Measurements from ENCODE around the gene HOMER1.

- TF ChIP-seq CTCF (conservative IDR thresholded peaks at IDR 0.05; ENCODE audit: low read depth, low read length) (no peak), RAD21 (IDR thresholded peaks at IDR 0.05; ENCODE audit: low read length) (no peak), POLR2A (IDR thresholded peaks at IDR 0.05; ENCODE audit: low read depth, low read length) (no peak), RFX5 (IDR thresholded peaks at IDR 0.05; ENCODE audit: low read depth, low read length) (no peak), SMC3 (IDR thresholded peaks at IDR 0.05; ENCODE audit: low read depth, low read length) (no peak), MXI1 (IDR thresholded peaks at IDR 0.05; ENCODE audit: borderline replicate concordance, low read depth, low read length) (no peak), BHLHE40 (IDR thresholded peaks at IDR 0.05; ENCODE audit: low read depth, low read length) (no peak), FOS (IDR thresholded peaks at IDR 0.05; ENCODE audit: low read depth, low read length) (no peak), MAFK (IDR thresholded peaks at IDR 0.05; ENCODE audit: low read depth, low read length) (no peak), RCOR1 (IDR thresholded peaks at IDR 0.05; ENCODE audit: insufficient replicate concordance, low read length) (no peak)
- TF ChIP-seq, protein P1, sequence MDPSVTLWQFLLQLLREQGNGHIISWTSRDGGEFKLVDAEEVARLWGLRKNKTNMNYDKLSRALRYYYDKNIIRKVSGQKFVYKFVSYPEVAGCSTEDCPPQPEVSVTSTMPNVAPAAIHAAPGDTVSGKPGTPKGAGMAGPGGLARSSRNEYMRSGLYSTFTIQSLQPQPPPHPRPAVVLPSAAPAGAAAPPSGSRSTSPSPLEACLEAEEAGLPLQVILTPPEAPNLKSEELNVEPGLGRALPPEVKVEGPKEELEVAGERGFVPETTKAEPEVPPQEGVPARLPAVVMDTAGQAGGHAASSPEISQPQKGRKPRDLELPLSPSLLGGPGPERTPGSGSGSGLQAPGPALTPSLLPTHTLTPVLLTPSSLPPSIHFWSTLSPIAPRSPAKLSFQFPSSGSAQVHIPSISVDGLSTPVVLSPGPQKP (IDR thresholded peaks at IDR 0.05; ENCODE audit: borderline replicate concordance, low read depth, low read length): no peak
- TF ChIP-seq, protein P2, sequence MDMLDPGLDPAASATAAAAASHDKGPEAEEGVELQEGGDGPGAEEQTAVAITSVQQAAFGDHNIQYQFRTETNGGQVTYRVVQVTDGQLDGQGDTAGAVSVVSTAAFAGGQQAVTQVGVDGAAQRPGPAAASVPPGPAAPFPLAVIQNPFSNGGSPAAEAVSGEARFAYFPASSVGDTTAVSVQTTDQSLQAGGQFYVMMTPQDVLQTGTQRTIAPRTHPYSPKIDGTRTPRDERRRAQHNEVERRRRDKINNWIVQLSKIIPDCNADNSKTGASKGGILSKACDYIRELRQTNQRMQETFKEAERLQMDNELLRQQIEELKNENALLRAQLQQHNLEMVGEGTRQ (IDR thresholded peaks at IDR 0.05; ENCODE audit: low read depth, low read length): no peak
Observed at GRCh38 chr5:79552984-79553383, 39.0 kb upstream of the HOMER1 start.
